Lung (tissue), 12 donors: Measurements from ENCODE around the gene AXIN1. TPM values are rescaled to one million over a fixed set of nuclear protein-coding genes. Genes with fewer than 3 reads are reported as not detected.
"Not testable (repeated sequence)": the region's sequence is repeated elsewhere in the genome, so short reads cannot be mapped to it uniquely, and the experiment has no call there.

ENCODE experiments used
- ATAC-seq: fragments of 200-7000 bp; cut with Tn5 transposase; one replicate; pipeline ENCODE4 v1.9.1; 2020; ENCODE audit warnings: moderate number of reproducible peaks; ENCODE audit not compliant: insufficient read depth, low FRiP score
- DNase-seq, 3 donors: peaks; one replicate each; pipeline ENCODE4 v3.0.0-alpha.2; 2013 to 2017
- H3K27ac ChIP-seq, 2 donors: one replicate each; pipeline ENCODE4 v1.5.1; 2013; ENCODE audit warnings: mild to moderate bottlenecking in 2 of 2, moderate library complexity in 2 of 2, control low read depth in 1 of 2, inconsistent platforms in 1 of 2, low read depth in 1 of 2, low read length in 1 of 2
- H3K27me3 ChIP-seq, 3 donors: one replicate each; pipeline ENCODE4 v1.5.1; 2013; ENCODE audit warnings: low read length in 2 of 3; ENCODE audit not compliant: control insufficient read depth in 3 of 3, insufficient read depth in 3 of 3
- H3K36me3 ChIP-seq, 4 donors: one replicate each; pipeline ENCODE4 v1.5.1; 2013; ENCODE audit warnings: low read length in 4 of 4, mild to moderate bottlenecking in 1 of 4, moderate library complexity in 1 of 4; ENCODE audit not compliant: control insufficient read depth in 4 of 4, insufficient read depth in 4 of 4
- H3K4me1 ChIP-seq, 5 donors: one replicate each; pipeline ENCODE4 v1.5.1; 2013; ENCODE audit warnings: low read length in 5 of 5, mild to moderate bottlenecking in 2 of 5, moderate library complexity in 1 of 5; ENCODE audit not compliant: control insufficient read depth in 5 of 5, insufficient read depth in 5 of 5
- H3K4me3 ChIP-seq: one replicate; pipeline ENCODE4 v1.5.1; 2013; ENCODE audit warnings: mild to moderate bottlenecking, control low read depth, moderate library complexity
- H3K9ac ChIP-seq, 2 donors: one replicate each; pipeline ENCODE4 v1.5.1; 2013; ENCODE audit warnings: low read length in 2 of 2, control low read depth in 1 of 2; ENCODE audit not compliant: insufficient read depth in 1 of 2
- H3K9me3 ChIP-seq, 4 donors: one replicate each; pipeline ENCODE4 v1.5.1; 2013; ENCODE audit warnings: low read length in 3 of 4, mild to moderate bottlenecking in 1 of 4, moderate library complexity in 1 of 4; ENCODE audit not compliant: control insufficient read depth in 4 of 4, insufficient read depth in 3 of 4
- whole genome bisulfite sequencing, 2 donors: extraction: QIAGEN DNeasy Blood & Tissue Kit; methylation state at CpG; one replicate each; pipeline ENCODE4 v1.1.7; 2013; 5-methylcytosine and 5-hydroxymethylcytosine counted together
- polyA plus RNA-seq, 2 donors: library from polyadenylated mRNA; stranded (reverse); fragments of 200-250 nt; gene quantifications; one replicate each; pipeline ENCODE4 v1.2.1, GENCODE V29; 2013
- total RNA-seq, 2 donors: library from RNA; depleted of rRNA in 1 of 2; stranded (reverse); fragments of >200 nt in 1 of 2; gene quantifications; one replicate each; pipeline ENCODE4 v1.2.1, GENCODE V29; 2014 to 2021
- TF ChIP-seq, protein P1 (sequence below): IDR thresholded peaks from 2 replicates; pipeline ENCODE4 v1.5.1; 2012; ENCODE audit warnings: mild to moderate bottlenecking; ENCODE audit errors: control extremely low read depth, extremely low read depth
- donor health status: control.
- donor health status: control.
- donor health status: Bipolar disorder and iron deficiency.
- donor health status: healthy.
- donor health status: DM: yes; HTN: yes; CAD: no.

The AXIN1 gene
- total and polyA plus RNA-seq, 4 donors: 16.9 to 25.9 (median 19.4) TPM

DNA sequence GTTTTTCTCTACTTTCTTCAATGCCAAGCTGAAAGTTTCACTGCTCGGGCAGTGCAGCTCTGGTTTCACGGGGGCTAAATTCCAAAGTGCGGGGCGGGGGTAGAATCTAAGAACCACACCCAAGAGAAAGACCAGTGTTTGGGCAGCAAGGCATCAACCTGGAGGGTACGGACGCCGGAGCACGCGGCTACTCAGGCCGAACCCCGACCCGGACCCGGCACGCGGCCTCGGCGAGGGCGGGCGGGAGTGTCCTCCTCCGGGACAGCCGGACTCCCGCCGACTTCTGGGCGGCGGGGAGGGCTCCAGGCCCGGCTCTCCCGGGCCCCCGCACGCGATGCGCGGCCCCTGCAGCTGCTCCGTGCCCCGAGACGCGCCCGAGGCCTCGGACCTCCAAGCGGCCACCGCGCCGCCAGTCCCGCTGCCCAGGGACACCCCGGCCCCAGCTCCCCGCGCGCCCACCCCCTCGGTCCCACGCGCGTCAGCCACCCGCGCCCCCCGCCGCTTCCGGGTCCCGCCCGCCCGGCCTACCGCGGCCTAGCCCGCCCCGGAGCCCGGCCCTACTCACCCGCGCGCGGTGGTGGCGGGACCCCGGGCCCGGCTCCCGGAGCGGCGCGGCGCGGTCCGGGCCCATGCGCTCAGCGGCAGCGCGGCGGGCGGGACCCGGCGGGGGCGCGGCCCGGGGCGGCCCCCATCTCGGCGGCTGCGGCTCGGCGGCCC is 561 bp downstream of the AXIN1 start:
- peak overlapping the region in 1 of 2 donors; percentile 49 for H3K27ac ChIP-seq
- TF ChIP-seq, protein P1, sequence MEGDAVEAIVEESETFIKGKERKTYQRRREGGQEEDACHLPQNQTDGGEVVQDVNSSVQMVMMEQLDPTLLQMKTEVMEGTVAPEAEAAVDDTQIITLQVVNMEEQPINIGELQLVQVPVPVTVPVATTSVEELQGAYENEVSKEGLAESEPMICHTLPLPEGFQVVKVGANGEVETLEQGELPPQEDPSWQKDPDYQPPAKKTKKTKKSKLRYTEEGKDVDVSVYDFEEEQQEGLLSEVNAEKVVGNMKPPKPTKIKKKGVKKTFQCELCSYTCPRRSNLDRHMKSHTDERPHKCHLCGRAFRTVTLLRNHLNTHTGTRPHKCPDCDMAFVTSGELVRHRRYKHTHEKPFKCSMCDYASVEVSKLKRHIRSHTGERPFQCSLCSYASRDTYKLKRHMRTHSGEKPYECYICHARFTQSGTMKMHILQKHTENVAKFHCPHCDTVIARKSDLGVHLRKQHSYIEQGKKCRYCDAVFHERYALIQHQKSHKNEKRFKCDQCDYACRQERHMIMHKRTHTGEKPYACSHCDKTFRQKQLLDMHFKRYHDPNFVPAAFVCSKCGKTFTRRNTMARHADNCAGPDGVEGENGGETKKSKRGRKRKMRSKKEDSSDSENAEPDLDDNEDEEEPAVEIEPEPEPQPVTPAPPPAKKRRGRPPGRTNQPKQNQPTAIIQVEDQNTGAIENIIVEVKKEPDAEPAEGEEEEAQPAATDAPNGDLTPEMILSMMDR: no peak
- peaks cover 0 to 7% (median 0%) of the 10 kb centered on the region in 5 donors for H3K4me1 ChIP-seq
- H3K9ac ChIP-seq: peak overlapping the region in 1 of 2 donors; percentile 42
- ATAC-seq (no peak), DNase-seq (peak in 1 of 3 donors; percentile 34)
- 0 to 1% methylated on average over 43 to 95 of the region's 95 CpGs for WGBS, 2 donors
- H3K9me3 ChIP-seq: no peaks in the 10 kb centered on the region
- H3K36me3 ChIP-seq: peaks cover 0 to 11% (median 2%) of the 10 kb centered on the region in 4 donors
- peak overlapping the region; percentile 64 for H3K4me3 ChIP-seq
- H3K27me3 ChIP-seq: no peaks in the 10 kb centered on the region

DNA sequence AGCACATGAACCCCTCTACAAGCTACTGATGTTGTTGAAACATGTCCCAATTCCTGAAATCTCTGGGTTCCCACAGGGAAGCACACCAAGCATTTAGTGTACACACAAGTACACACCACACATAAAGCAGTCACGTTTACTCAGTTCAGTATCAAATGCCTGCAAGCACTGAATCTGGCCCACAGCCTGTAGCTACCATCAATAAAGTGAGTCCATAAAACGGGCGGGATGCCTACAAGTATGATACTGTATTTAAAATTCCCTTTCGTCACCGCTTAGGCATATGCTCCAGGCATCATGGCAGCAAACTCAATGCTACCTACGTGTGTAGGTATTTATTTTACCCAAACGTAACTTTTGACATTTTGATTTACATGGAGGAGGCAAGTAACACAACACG is 2.3 kb downstream of the AXIN1 start:
- DNase-seq (no peak), ATAC-seq (no peak)
- TF ChIP-seq, protein P1: no peak
- peaks cover 0 to 14% (median 5%) of the 10 kb centered on the region in 4 donors for H3K36me3 ChIP-seq
- no peak overlapping the region for H3K4me3 ChIP-seq
- H3K9ac ChIP-seq: peak overlapping the region in 1 of 2 donors; percentile 62
- no peaks in the 10 kb centered on the region for H3K27me3 ChIP-seq
- WGBS, 2 donors: 85 to 89% methylated on average over 8 of the region's 8 CpGs
- no peaks in the 10 kb centered on the region for H3K9me3 ChIP-seq
- H3K4me1 ChIP-seq: peaks cover 0 to 7% (median 0%) of the 10 kb centered on the region in 5 donors
- no peak overlapping the region for H3K27ac ChIP-seq

DNA sequence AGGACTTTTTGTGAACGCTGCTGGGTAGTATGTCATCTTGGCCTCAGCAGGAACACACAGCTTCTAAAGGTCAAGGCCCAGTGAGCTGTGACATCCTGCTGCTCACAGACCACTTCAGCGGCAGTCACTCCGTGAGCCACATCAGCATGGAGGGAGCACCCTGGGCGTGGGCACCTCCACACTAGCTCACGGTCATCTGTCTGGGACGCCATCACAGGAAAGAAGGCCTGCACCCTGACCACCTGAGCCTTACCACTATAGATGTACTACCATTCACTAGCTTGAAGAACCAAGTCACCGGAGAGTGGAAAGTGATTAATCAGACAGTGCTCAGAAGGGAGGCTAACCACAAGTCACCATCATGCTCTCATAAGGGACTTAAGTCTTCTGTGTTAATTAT is 3.3 kb downstream of the AXIN1 start:
- TF ChIP-seq, protein P1: no peak
- Histone ChIP-seq H3K36me3 (peaks cover 0 to 18% (median 8%) of the 10 kb centered on the region in 4 donors), H3K4me3 (no peak overlapping the region), H3K4me1 (peaks cover 0 to 7% (median 0%) of the 10 kb centered on the region in 5 donors), H3K9ac (no peak overlapping the region), H3K27me3 (no peaks in the 10 kb centered on the region), H3K9me3 (no peaks in the 10 kb centered on the region), H3K27ac (no peak overlapping the region)
- ATAC-seq (no peak), DNase-seq (no peak)
- 88 to 92% methylated on average over 7 of the region's 7 CpGs for WGBS, 2 donors

DNA sequence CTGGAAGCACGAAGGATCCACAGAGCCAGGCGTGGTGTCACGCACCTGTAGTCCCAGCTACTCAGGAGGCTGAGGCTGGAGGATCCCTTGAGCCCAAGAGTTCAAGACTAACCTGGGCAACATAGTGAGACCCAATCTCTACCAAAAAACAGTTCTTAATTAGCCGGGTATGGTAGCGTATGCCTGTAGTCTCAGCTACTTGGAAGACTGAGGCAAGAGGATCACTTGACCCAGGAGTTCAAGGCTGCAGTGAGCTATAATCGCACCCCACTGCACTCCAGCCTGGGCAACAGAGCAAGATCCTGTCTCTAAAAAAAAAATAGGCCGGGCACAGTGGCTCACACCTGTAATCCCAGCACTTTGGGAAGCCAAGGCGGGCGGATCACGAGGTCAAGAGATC is 4.0 kb downstream of the AXIN1 start:
- H3K36me3 ChIP-seq: peaks cover 0 to 18% (median 8%) of the 10 kb centered on the region in 4 donors
- not testable (repeated sequence) for H3K9me3 ChIP-seq, ATAC-seq, H3K27me3 ChIP-seq, H3K4me3 ChIP-seq, H3K4me1 ChIP-seq, DNase-seq, H3K9ac ChIP-seq, H3K27ac ChIP-seq
- 80 to 94% methylated on average over 9 to 10 of the region's 10 CpGs for WGBS, 2 donors
